ENCODE results near the gene IFRD1. TPM values are rescaled to one million over a fixed set of nuclear protein-coding genes. Genes with fewer than 3 reads are reported as not detected.

Gene IFRD1
- total RNA-seq, 1 experiment from 2014 or later = 73.4 TPM

- H3K9me3 ChIP-seq (ENCODE audit: low read length) = no peaks in the 10 kb centered on the region
- no peaks in the 10 kb centered on the region for H3K36me3 ChIP-seq (ENCODE audit: low read depth, low read length)
- intact Hi-C loops (cut with micrococcal nuclease) = no loop called here
- H3K9me2 ChIP-seq (replicated peaks; ENCODE audit: low read length) = no peaks in the 10 kb centered on the region
- H3K79me2 ChIP-seq (ENCODE audit: low read length) = no peaks in the 10 kb centered on the region
- no peaks in the 10 kb centered on the region for H3F3A ChIP-seq (ENCODE audit: low read length, unreplicated experiment)
- no peak overlapping the region for H3K4me3 ChIP-seq (ENCODE audit: low read length)
- peaks cover 3% of the 10 kb centered on the region; the same call in 1 of the 2 replicates for H3K27me3 ChIP-seq (ENCODE audit: low read length)
- TF ChIP-seq CTCF (conservative IDR thresholded peaks at IDR 0.05; ENCODE audit: low read depth, low read length) (no peak), EZH2 (IDR thresholded peaks at IDR 0.05; ENCODE audit: low read length, unreplicated experiment) (no peak), EZH2phosphoT487 (IDR thresholded peaks at IDR 0.05; ENCODE audit: borderline replicate concordance, low read length) (no peak)
- no peak overlapping the region for H2AFZ ChIP-seq (ENCODE audit: low read length)
- H3K27ac ChIP-seq (ENCODE audit: low read length) = no peak overlapping the region
- no TSS peak for BruUV-seq (replicated peaks)
- no peak overlapping the region for H3K4me2 ChIP-seq (ENCODE audit: low read length)
- ChIA-PET POLR2A (ENCODE audit: unreplicated experiment) (no interaction called here), CTCF (no interaction called here)
- H3K9ac ChIP-seq (ENCODE audit: low read length) = no peak overlapping the region
- H3K4me1 ChIP-seq (ENCODE audit: insufficient read depth, low read length) = peaks cover 14% of the 10 kb centered on the region; the same call in 1 of the 2 replicates
- DNase-seq (no peak), ATAC-seq (no peak)
- no peaks in the 10 kb centered on the region for H4K20me1 ChIP-seq (ENCODE audit: low read length)
These were observed 59.1 kb downstream of the IFRD1 start for GRCh38 chr7:112509402-112509801.

GRCh38 chr7:112510001-112510742, 59.9 kb downstream of the IFRD1 start:
- Histone ChIP-seq H3K9me3 (ENCODE audit: low read length) (no peaks in the 10 kb centered on the region), H3K27ac (ENCODE audit: low read length) (no peak overlapping the region), H2AFZ (ENCODE audit: low read length) (no peak overlapping the region), H3K4me2 (ENCODE audit: low read length) (0 out of 2 replicates have a peak overlapping the region, but pooled peaks have one; percentile 14), H3K9ac (ENCODE audit: low read length) (no peak overlapping the region), H3F3A (ENCODE audit: low read length, unreplicated experiment) (no peaks in the 10 kb centered on the region), H3K9me2 (replicated peaks; ENCODE audit: low read length) (no peaks in the 10 kb centered on the region), H3K4me1 (ENCODE audit: insufficient read depth, low read length) (peaks cover 14% of the 10 kb centered on the region; the same call in 1 of the 2 replicates), H3K27me3 (ENCODE audit: low read length) (peaks cover 11% of the 10 kb centered on the region), H3K4me3 (ENCODE audit: low read length) (no peak overlapping the region), H3K36me3 (ENCODE audit: low read depth, low read length) (no peaks in the 10 kb centered on the region), H3K79me2 (ENCODE audit: low read length) (no peaks in the 10 kb centered on the region), H4K20me1 (ENCODE audit: low read length) (no peaks in the 10 kb centered on the region)
- DNase-seq (peak; percentile 48), ATAC-seq (peak; percentile 87)
- POLR2A ChIA-PET (ENCODE audit: unreplicated experiment) = no interaction called here
- BruUV-seq (replicated peaks) = no TSS peak
- intact Hi-C loops (cut with micrococcal nuclease) = no loop called here
- TF ChIP-seq EZH2 (IDR thresholded peaks at IDR 0.05; ENCODE audit: low read length, unreplicated experiment) = no peak
- TF ChIP-seq EZH2phosphoT487 (IDR thresholded peaks at IDR 0.05; ENCODE audit: borderline replicate concordance, low read length) = no peak
- TF ChIP-seq CTCF (conservative IDR thresholded peaks at IDR 0.05; ENCODE audit: low read depth, low read length) = no peak
- CTCF ChIA-PET = interaction anchor here (0.6 kb wide), 1 partner anchor 9 kb away, joined by 3 read pairs; no protein-coding TSS in a partner anchor

GRCh38 chr7:112510743-112511110, 60.5 kb downstream of the IFRD1 start:
- POLR2A ChIA-PET (ENCODE audit: unreplicated experiment) = no interaction called here
- Histone ChIP-seq H3K9me2 (replicated peaks; ENCODE audit: low read length) (no peaks in the 10 kb centered on the region), H3K9me3 (ENCODE audit: low read length) (no peaks in the 10 kb centered on the region), H4K20me1 (ENCODE audit: low read length) (no peaks in the 10 kb centered on the region), H3F3A (ENCODE audit: low read length, unreplicated experiment) (no peaks in the 10 kb centered on the region), H3K4me3 (ENCODE audit: low read length) (no peak overlapping the region), H3K4me1 (ENCODE audit: insufficient read depth, low read length) (peaks cover 14% of the 10 kb centered on the region; the same call in 1 of the 2 replicates), H3K9ac (ENCODE audit: low read length) (no peak overlapping the region), H3K36me3 (ENCODE audit: low read depth, low read length) (no peaks in the 10 kb centered on the region), H3K79me2 (ENCODE audit: low read length) (no peaks in the 10 kb centered on the region), H2AFZ (ENCODE audit: low read length) (no peak overlapping the region), H3K27me3 (ENCODE audit: low read length) (peaks cover 16% of the 10 kb centered on the region), H3K27ac (ENCODE audit: low read length) (no peak overlapping the region), H3K4me2 (ENCODE audit: low read length) (no peak overlapping the region)
- ATAC-seq (no peak), DNase-seq (no peak)
- no TSS peak for BruUV-seq (replicated peaks)
- intact Hi-C loops (cut with micrococcal nuclease) = no loop called here
- CTCF ChIA-PET = interaction anchor here (0.6 kb wide), 1 partner anchor 10 kb away, joined by 3 read pairs; no protein-coding TSS in a partner anchor
- no peak for TF ChIP-seq EZH2 (IDR thresholded peaks at IDR 0.05; ENCODE audit: low read length, unreplicated experiment)
- TF ChIP-seq CTCF (conservative IDR thresholded peaks at IDR 0.05; ENCODE audit: low read depth, low read length) = no peak
- TF ChIP-seq EZH2phosphoT487 (IDR thresholded peaks at IDR 0.05; ENCODE audit: borderline replicate concordance, low read length) = no peak

All from PC-3 (cell line).